Measurements from ENCODE around the gene ARFIP2.

- TF ChIP-seq FOXM1 (IDR thresholded peaks at IDR 0.05; ENCODE audit: low read depth, low read length): no peak
- no peak for TF ChIP-seq CTCF (IDR thresholded peaks at IDR 0.05 in 2 of 3, conservative IDR thresholded peaks at IDR 0.05 in 1 of 3; ENCODE audit: control insufficient read depth in 2 of 3, extremely low read depth in 1 of 3, insufficient read depth in 1 of 3, low read depth in 3 of 3, low read length in 3 of 3)
- TF ChIP-seq REST (IDR thresholded peaks at IDR 0.05; ENCODE audit: low read depth, low read length): no peak
- no peak for TF ChIP-seq EP300 (IDR thresholded peaks at IDR 0.05; ENCODE audit: borderline replicate concordance in 1 of 2, control insufficient read depth in 1 of 2, low read depth in 2 of 2, low read length in 2 of 2)
These were observed 22.6 kb downstream of the ARFIP2 start for GRCh38 chr11:6458352-6459098.

All from GM12878 (cell line).